Astrocyte of the spinal cord (primary cell): ENCODE data around the gene SLC3A2.

Source experiments
- DNase-seq: peaks from one replicate; pipeline ENCODE4 v3.0.0; 2011; ENCODE audit warnings: low read depth, low spot score
- H3K4me3 ChIP-seq: 2 replicates; pipeline ENCODE4 v1.5.1; 2011; ENCODE audit warnings: low read depth, mild to moderate bottlenecking, low read length, moderate library complexity
- CTCF ChIP-seq: IDR thresholded peaks from 2 replicates; pipeline ENCODE4 v1.5.1; 2012; ENCODE audit warnings: low read depth, mild to moderate bottlenecking, low read length, inconsistent platforms
- in situ Hi-C: cut with HindIII; loops from 2 replicates; pipeline ENCODE4 v1.10.0; 2017; ENCODE audit warnings: low sequenced_read_pairs

Gene SLC3A2

GRCh38 chr11:62895501-62895900, 14.8 kb downstream of the SLC3A2 start:
- no peak for TF ChIP-seq CTCF
- no peak for DNase-seq
- no peak overlapping the region for H3K4me3 ChIP-seq
- in situ Hi-C loops: no loop called here

- H3K4me3 ChIP-seq: no peak overlapping the region
- no peak for TF ChIP-seq CTCF
- in situ Hi-C loops: no loop called here
- no peak for DNase-seq
Observed at GRCh38 chr11:62896049-62896448, 15.4 kb downstream of the SLC3A2 start.

GRCh38 chr11:62897311-62897710, 16.6 kb downstream of the SLC3A2 start:
- TF ChIP-seq CTCF: no peak
- in situ Hi-C loops: no loop called here
- no peak overlapping the region for H3K4me3 ChIP-seq
- no peak for DNase-seq

- no peak for TF ChIP-seq CTCF
- H3K4me3 ChIP-seq: no peak overlapping the region
- in situ Hi-C loops: no loop called here
- DNase-seq: no peak
Observed at GRCh38 chr11:62898027-62898426, 17.3 kb downstream of the SLC3A2 start.

GRCh38 chr11:62902932-62903331, 22.2 kb downstream of the SLC3A2 start:
- DNase-seq: no peak
- TF ChIP-seq CTCF: no peak
- no peak overlapping the region for H3K4me3 ChIP-seq
- in situ Hi-C loops: loop anchor here (25.0 kb wide), 1 partner anchor 109 kb away; the partner anchor contains the start of gene SLC22A8

- in situ Hi-C loops: loop anchor here (25.0 kb wide), 1 partner anchor 107 kb away; the partner anchor contains the start of gene SLC22A8
- no peak overlapping the region for H3K4me3 ChIP-seq
- DNase-seq: no peak
- no peak for TF ChIP-seq CTCF
Observed at GRCh38 chr11:62905296-62905695, 24.6 kb downstream of the SLC3A2 start.
